H1 (cell line): ENCODE measurements around the gene TUBGCP2. TPM values are rescaled to one million over a fixed set of nuclear protein-coding genes. Genes with fewer than 3 reads are reported as not detected.

Experiments used
- CHD2 ChIP-seq: IDR thresholded peaks from 2 replicates; pipeline ENCODE4 v1.6.1; 2012; ENCODE audit warnings: low read length, improper control_type of control experiment
- CREB1 ChIP-seq: IDR thresholded peaks from 2 replicates; pipeline ENCODE4 v1.6.1; 2012; ENCODE audit warnings: inconsistent platforms
- EGR1 ChIP-seq: IDR thresholded peaks from 2 replicates; pipeline ENCODE4 v1.6.1; 2011; ENCODE audit warnings: low read depth, low read length, borderline replicate concordance
- MAFK ChIP-seq: IDR thresholded peaks from 2 replicates; pipeline ENCODE4 v1.6.1; 2012; ENCODE audit warnings: low read depth, mild to moderate bottlenecking, improper control_type of control experiment, low read length
- MAX ChIP-seq: IDR thresholded peaks from 2 replicates; pipeline ENCODE4 v1.6.1; 2012; ENCODE audit warnings: inconsistent platforms
- SIN3A ChIP-seq, 2 experiments: IDR thresholded peaks in 1 of 2; conservative IDR thresholded peaks in 1 of 2; 2 replicates each; pipeline ENCODE4 v1.6.1; 2011 to 2012; ENCODE audit warnings: low read length in 2 of 2, improper control_type of control experiment in 1 of 2, low read depth in 1 of 2, mild to moderate bottlenecking in 1 of 2
- SP1 ChIP-seq: IDR thresholded peaks from 2 replicates; pipeline ENCODE4 v1.6.1; 2011; ENCODE audit warnings: low read depth, low read length
- polyA plus RNA-seq, 7 experiments: library from polyadenylated mRNA; depleted of rRNA in 3 of 7; stranded (reverse) in 5 of 7; unstranded in 2 of 7; fragments of >200 nt in 5 of 7; fragments of 200-250 nt in 2 of 7; gene quantifications; 1 replicate in 5 of 7; 2 replicates in 1 of 7; 4 replicates in 1 of 7; pipeline versions ENCODE4 v1.2.1 to v1.2.3, GENCODE V29; 2011 to 2013; ENCODE audit warnings: missing spikeins in 2 of 7, mixed read lengths in 2 of 7
- total RNA-seq: library from RNA; stranded (reverse); fragmentation: NEBNext Ultra II Directional; extraction: Animal tissue kit (Norgen Biotek cat#: 25700); gene quantifications from 2 replicates; pipeline ENCODE4 v1.2.1, GENCODE V29; 2021
- TF ChIP-seq, protein P1 (sequence below): fragments of 300-600 bp; sonication (generic); IDR thresholded peaks from 2 replicates; pipeline ENCODE4 v1.7.1; 2012; ENCODE audit warnings: low read length, moderate library complexity, mild to moderate bottlenecking, inconsistent platforms; ENCODE audit not compliant: insufficient replicate concordance

The TUBGCP2 gene
- total and polyA plus RNA-seq, 2 of the 8 experiments (the other 6 are each of a cell fraction or from before 2014, with no cell fraction given): 34.9 to 51.9 TPM

DNA sequence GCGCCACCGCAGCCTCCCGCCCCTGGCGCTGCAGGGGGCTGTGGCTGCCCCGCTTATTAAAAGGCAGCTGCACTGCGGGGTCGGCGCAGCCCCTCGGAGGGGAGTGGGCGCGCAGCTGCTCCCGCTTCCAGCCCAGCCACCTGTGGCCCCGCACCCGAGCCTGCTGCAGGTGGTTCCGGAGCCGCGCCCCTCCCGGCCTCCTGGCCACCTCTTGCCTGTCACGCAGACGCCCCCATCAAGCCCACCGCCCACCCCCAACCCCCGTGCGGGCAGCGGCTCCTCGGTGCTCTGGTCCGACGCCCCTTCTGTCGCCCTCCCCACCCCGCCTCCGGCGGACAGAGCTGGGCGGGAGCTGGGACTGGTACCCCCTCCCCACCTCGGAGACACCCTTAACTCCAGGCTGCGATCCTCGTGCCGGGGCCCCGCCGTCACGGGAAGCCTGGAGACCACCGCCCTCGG, 27.5 kb upstream of the TUBGCP2 start (continued):
- no peak for TF ChIP-seq MAX
- no peak for TF ChIP-seq MAFK
- no peak for TF ChIP-seq SIN3A (conservative IDR thresholded peaks at IDR 0.05 in 1 of 2, IDR thresholded peaks at IDR 0.05 in 1 of 2; ENCODE audit: low read depth in 1 of 2, low read length in 2 of 2)
- TF ChIP-seq, protein P1, sequence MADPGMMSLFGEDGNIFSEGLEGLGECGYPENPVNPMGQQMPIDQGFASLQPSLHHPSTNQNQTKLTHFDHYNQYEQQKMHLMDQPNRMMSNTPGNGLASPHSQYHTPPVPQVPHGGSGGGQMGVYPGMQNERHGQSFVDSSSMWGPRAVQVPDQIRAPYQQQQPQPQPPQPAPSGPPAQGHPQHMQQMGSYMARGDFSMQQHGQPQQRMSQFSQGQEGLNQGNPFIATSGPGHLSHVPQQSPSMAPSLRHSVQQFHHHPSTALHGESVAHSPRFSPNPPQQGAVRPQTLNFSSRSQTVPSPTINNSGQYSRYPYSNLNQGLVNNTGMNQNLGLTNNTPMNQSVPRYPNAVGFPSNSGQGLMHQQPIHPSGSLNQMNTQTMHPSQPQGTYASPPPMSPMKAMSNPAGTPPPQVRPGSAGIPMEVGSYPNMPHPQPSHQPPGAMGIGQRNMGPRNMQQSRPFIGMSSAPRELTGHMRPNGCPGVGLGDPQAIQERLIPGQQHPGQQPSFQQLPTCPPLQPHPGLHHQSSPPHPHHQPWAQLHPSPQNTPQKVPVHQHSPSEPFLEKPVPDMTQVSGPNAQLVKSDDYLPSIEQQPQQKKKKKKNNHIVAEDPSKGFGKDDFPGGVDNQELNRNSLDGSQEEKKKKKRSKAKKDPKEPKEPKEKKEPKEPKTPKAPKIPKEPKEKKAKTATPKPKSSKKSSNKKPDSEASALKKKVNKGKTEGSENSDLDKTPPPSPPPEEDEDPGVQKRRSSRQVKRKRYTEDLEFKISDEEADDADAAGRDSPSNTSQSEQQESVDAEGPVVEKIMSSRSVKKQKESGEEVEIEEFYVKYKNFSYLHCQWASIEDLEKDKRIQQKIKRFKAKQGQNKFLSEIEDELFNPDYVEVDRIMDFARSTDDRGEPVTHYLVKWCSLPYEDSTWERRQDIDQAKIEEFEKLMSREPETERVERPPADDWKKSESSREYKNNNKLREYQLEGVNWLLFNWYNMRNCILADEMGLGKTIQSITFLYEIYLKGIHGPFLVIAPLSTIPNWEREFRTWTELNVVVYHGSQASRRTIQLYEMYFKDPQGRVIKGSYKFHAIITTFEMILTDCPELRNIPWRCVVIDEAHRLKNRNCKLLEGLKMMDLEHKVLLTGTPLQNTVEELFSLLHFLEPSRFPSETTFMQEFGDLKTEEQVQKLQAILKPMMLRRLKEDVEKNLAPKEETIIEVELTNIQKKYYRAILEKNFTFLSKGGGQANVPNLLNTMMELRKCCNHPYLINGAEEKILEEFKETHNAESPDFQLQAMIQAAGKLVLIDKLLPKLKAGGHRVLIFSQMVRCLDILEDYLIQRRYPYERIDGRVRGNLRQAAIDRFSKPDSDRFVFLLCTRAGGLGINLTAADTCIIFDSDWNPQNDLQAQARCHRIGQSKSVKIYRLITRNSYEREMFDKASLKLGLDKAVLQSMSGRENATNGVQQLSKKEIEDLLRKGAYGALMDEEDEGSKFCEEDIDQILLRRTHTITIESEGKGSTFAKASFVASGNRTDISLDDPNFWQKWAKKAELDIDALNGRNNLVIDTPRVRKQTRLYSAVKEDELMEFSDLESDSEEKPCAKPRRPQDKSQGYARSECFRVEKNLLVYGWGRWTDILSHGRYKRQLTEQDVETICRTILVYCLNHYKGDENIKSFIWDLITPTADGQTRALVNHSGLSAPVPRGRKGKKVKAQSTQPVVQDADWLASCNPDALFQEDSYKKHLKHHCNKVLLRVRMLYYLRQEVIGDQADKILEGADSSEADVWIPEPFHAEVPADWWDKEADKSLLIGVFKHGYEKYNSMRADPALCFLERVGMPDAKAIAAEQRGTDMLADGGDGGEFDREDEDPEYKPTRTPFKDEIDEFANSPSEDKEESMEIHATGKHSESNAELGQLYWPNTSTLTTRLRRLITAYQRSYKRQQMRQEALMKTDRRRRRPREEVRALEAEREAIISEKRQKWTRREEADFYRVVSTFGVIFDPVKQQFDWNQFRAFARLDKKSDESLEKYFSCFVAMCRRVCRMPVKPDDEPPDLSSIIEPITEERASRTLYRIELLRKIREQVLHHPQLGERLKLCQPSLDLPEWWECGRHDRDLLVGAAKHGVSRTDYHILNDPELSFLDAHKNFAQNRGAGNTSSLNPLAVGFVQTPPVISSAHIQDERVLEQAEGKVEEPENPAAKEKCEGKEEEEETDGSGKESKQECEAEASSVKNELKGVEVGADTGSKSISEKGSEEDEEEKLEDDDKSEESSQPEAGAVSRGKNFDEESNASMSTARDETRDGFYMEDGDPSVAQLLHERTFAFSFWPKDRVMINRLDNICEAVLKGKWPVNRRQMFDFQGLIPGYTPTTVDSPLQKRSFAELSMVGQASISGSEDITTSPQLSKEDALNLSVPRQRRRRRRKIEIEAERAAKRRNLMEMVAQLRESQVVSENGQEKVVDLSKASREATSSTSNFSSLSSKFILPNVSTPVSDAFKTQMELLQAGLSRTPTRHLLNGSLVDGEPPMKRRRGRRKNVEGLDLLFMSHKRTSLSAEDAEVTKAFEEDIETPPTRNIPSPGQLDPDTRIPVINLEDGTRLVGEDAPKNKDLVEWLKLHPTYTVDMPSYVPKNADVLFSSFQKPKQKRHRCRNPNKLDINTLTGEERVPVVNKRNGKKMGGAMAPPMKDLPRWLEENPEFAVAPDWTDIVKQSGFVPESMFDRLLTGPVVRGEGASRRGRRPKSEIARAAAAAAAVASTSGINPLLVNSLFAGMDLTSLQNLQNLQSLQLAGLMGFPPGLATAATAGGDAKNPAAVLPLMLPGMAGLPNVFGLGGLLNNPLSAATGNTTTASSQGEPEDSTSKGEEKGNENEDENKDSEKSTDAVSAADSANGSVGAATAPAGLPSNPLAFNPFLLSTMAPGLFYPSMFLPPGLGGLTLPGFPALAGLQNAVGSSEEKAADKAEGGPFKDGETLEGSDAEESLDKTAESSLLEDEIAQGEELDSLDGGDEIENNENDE: no peak
- no peak for TF ChIP-seq SP1
- TF ChIP-seq EGR1: no peak
- no peak for TF ChIP-seq CHD2
- no peak for TF ChIP-seq CREB1
